Epithelial cell of prostate (primary cell): ENCODE data around the gene ARMC12.
"Not testable (repeated sequence)": the region's sequence is repeated elsewhere in the genome, so short reads cannot be mapped to it uniquely, and the experiment has no call there.

Experiments used
- DNase-seq: peaks from one replicate; pipeline ENCODE4 v3.0.0-alpha.2; 2011; ENCODE audit warnings: low read depth, low spot score
- H3K27ac ChIP-seq: fragments of 450-650 bp; 2 replicates; pipeline ENCODE4 v1.5.1; 2017; ENCODE audit warnings: mild to moderate bottlenecking

ARMC12 gene, protein sequence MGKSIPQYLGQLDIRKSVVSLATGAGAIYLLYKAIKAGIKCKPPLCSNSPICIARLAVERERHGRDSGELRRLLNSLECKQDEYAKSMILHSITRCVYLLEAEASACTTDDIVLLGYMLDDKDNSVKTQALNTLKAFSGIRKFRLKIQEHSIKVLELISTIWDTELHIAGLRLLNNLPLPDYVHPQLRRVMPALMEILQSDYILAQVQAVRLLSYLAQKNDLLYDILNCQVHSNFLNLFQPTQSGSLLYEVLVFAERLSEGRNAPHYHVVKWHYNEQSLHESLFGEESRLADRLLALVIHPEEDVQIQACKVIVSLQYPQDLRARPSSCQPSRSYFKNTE

DNA sequence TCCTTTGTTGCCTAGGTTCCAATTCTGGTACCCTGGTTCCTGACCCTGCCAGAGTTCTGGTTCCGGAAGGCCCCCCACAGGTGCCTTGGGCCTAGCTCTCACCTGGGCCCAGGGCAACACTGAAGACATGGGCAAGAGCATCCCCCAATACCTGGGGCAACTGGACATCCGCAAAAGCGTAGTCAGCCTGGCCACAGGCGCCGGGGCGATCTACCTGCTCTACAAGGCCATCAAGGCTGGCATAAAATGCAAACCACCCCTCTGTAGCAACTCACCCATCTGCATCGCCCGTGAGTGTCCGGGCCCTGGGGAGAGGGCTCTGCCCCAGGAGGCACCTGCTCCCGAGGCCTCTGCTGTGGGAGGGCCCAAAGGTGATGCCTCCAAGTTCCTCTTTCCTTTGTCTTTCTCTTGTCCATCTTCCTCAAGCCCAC lies at the start of gene ARMC12:
TSS of gene ARMC12 (plus strand) at position 51 of the 431 bp plus-strand sequence. CDS start at position 128, 77 bp downstream.
- no peak within 1 kb of the TSS for H3K27ac ChIP-seq
- DNase-seq = no peak

GRCh38 chr6:35687658-35688604 lies 48.9 kb upstream of the ARMC12 start:
- H3K27ac ChIP-seq = peak overlapping the region; percentile 35
- DNase-seq = no peak

DNA sequence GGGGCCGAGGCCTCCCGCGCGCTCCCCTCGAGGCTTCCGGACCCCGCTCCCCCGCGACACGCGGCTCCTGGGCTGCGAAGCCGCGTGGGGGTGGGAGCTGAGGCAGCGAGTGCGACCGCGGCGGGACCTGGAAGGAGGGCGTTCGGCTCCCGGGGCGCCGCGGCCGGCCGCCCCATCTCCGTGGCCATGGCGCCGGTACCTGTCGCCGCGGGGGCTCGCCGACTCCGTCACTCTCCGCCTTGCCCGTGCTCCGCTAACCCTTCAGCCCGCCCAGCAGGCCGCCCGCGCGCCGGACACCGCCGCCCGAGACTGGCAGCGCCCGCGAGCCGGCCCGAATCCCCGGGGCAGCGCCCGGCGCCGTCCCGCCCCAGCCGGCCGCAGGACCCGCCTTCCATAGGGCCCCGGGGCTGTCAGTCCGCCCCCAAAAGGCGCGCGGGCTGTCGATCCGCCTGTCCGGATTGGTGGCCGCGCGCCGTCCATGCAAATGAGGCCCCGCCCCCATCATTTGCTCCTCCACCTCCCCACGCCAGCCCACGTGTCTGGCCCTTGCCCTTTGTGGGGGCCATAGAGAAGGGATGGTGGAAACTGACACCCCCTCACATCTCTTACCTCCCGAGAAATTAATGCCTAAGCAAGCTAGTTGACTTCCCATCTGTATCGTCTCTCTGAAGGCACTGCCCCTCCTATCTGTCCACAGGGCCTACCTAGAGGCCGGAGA lies 48.1 kb upstream of the ARMC12 start, which contains the start of gene FKBP5:
TSS of gene FKBP5 (minus strand) at position 311 of the 718 bp plus-strand sequence. CDS start 46,091 bp downstream, outside the sequence.
- DNase-seq = peak; percentile 43
- H3K27ac ChIP-seq = peak within 1 kb of the TSS; percentile 35

DNA sequence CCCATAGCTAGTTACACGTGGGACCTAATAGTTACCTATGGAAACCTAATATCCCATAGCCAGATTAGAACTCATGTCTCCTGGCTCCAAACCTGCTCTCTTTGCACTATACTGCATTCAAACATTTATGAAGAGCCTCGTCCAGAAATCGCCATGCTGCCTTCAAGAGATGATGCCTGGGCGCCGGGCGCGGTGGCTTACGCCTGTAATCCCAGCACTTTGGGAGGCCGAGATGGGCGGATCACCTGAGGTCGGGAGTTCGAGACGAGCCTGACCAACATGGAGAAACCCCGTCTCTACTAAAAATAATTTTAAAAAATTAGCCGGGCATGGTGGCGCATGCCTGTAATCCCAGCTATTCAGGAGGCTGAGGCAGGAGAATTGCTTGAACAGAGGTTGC lies 46.8 kb upstream of the ARMC12 start:
- DNase-seq, H3K27ac ChIP-seq: not testable (repeated sequence)

DNA sequence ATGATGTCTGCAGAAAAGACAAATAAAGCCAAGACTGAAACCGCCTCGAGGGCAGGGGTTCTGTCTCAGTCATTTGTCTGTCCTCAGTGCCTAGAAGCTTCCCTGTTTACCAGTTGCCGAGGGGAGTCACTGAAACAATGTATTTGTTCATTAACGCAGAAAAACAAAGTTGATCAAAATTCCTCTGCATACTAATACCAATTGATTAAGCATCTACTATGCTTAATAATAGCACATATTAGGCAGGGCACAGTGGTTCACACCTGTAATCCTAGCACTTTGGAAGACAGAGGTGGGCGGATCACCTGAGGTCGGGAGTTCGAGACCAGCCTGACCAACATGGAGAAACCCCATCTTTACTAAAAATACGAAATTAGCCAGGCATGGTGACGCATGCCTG lies 46.3 kb upstream of the ARMC12 start:
- DNase-seq = no peak
- H3K27ac ChIP-seq = no peak overlapping the region

GRCh38 chr6:35691027-35691824 lies 45.6 kb upstream of the ARMC12 start:
- DNase-seq = no peak
- H3K27ac ChIP-seq = no peak overlapping the region

DNA sequence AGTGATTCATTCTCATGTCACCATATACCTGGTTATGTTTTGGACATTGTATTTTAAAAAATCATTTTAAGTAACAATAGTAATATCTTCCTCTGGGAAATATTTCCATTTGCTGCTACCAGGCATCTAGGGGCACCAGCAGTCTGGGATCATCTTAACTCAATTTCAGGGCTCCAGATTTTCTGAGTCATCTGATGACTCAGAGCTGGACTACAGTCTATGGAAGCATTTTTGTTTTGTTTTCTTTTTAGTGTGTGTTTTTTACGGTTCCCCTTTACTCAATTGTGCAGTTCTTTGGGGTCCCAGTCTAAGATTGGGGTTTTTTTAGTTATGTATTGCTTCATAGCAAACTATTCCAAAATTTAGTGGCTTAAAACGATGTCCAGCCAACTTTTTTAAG lies 42.4 kb upstream of the ARMC12 start:
- DNase-seq = no peak
- no peak overlapping the region for H3K27ac ChIP-seq

GRCh38 chr6:35698430-35698829 lies 38.4 kb upstream of the ARMC12 start:
- H3K27ac ChIP-seq, DNase-seq: not testable (repeated sequence)

DNA sequence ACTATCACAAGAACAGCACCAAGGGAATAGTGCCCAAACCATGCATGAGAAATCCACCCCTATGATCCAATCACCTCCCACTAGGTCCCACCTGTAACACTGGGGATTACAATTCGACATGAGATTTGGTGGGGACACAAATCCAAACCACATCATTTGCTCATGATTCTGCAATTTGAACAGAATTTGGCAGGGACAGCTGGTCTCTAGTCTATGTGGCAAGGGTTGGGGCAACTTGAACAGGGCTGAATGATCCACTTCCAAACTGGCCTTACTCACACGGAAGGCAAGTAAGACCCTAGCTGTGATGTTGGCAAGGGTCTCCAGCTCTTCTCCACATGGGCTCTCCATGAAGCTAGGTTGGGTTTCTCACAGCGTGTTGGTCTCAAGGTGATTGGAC lies 38.0 kb upstream of the ARMC12 start:
- no peak for DNase-seq
- no peak overlapping the region for H3K27ac ChIP-seq

GRCh38 chr6:35703554-35703953 lies 33.3 kb upstream of the ARMC12 start:
- DNase-seq = no peak
- H3K27ac ChIP-seq = no peak overlapping the region

- no peak overlapping the region for H3K27ac ChIP-seq
- no peak for DNase-seq
Observed at GRCh38 chr6:35706468-35706867, 30.4 kb upstream of the ARMC12 start.

DNA sequence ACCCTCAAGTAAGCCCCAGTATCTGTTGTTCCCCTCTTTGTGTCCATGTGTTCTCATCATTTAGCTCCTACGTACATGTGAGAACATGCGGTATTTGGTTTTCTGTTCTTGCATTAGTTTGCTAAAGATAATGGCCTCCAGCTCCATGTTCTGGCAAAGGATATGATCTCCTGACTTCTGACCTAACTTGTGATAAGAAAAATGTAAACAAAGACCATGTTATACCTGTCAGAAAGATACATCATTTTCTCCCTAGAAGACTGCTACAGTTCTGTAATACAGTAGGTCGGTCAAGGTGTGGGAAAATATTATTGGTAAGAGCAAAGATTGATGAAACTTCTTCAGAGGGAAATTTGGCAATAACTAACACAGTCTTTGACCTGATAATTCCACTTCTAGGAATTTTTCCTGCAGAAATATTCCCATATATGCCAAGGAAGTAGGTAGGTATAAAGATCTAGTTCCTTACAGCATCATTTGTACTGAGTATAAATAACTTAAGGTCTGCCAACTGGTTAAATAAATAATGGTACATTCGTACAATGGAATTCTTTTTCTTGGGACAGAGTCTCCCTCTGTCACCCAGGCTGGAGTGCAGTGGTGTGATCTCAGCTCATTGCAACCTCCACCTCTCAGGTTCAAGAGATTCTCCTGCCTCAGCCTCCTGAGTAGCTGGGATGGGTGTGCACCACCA lies 29.0 kb upstream of the ARMC12 start:
- DNase-seq = no peak
- no peak overlapping the region for H3K27ac ChIP-seq

DNA sequence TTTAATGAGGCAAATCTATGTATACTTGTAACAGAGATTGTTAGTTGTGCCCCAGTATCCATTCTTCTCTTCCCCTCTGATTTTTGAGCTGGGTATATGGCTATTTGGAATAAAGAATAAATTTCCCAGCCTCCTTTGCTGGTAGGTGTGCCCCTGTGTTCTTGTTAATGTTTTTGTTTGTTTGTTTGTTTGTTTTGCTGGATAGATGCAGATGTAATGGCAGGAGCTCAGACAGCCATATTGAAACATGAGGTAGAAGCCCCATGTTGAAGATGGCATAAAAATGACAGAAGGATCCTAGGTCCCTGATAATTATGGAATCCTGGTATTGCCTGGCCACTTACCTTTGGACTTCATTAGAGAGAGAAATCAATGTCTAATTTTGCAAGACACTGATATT lies 28.2 kb upstream of the ARMC12 start:
- DNase-seq = no peak
- H3K27ac ChIP-seq = no peak overlapping the region

GRCh38 chr6:35710241-35710847 lies 26.5 kb upstream of the ARMC12 start:
- no peak for DNase-seq
- H3K27ac ChIP-seq = no peak overlapping the region

- no peak for DNase-seq
- H3K27ac ChIP-seq = no peak overlapping the region
Observed at GRCh38 chr6:35711731-35712130, 25.1 kb upstream of the ARMC12 start.

DNA sequence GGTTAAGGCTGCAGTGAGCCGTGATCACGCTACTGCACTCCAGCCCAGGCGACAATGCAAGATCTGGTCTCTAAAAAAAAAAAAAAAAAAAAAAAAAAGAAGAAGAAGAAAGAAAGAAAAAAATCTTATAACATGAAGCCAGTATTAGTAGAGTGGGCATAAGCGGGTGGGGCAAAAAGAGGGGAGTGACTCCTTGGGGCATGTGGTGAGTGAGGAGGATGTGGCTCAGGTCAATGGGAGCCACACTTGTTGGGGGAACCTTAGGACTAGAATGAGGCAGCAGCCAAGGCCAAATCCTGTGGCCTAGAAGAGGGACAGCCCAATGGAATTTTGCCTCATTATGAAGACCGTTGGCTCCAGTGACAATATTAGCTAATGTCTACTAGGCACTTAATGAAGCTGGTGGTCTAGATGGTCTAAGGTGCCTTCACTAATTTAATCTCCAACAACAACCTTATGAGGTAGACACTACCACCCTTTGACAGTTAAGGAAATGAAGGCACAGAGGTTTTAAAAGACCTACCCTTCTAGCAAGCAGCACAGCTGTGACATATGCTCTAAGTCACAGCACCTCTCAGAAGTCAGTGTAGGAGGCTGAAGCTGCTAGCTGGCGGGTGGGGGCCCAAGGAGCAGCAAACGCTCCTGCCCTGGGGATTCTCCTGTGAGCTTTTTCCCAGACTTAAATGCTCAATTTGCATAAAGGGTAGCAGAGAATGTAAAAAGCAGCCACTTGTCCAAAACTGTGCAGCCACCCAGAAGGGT lies 23.6 kb upstream of the ARMC12 start:
- no peak for DNase-seq

DNA sequence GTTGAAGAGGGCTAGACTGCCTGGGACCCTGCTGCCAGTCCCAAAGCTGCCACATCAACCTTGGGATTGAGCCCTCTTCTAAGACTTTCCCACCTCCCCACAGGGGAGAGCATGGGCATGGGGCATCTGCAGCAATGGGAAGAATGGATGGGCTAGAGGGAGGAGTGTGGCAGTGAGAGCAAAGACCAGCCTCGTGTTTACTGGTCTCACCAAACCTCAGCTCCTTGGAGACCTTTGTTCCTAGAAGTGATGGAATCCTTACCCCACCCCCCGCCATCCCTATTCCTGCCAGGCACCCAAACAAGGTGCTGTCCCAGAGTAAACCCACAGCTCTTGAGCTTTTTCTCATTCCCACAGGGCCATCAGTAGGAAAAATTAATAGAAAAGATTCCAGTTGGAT lies 20.0 kb upstream of the ARMC12 start:
- no peak for DNase-seq
- H3K27ac ChIP-seq = no peak overlapping the region

More for the DNA sequence above, 23.6 kb upstream of the ARMC12 start:
- no peak overlapping the region for H3K27ac ChIP-seq
